ENCODE data around the gene BCOR. TPM values are rescaled to one million over a fixed set of nuclear protein-coding genes. Genes with fewer than 3 reads are reported as not detected.

Gene BCOR
- total and polyA plus RNA-seq, 2 of the 13 experiments (the other 11 are each of a cell fraction or from before 2014, with no cell fraction given): 14.3 to 15.2 TPM

- TF ChIP-seq ZNF343 (CRISPR knock-in tag; IDR thresholded peaks at IDR 0.05): no peak
- no peak for TF ChIP-seq ZNF18 (CRISPR knock-in tag; IDR thresholded peaks at IDR 0.05; ENCODE audit: insufficient replicate concordance)
- TF ChIP-seq HMG20B (CRISPR knock-in tag; conservative IDR thresholded peaks at IDR 0.05): no peak; the same call in 1 of the 2 replicates
- TF ChIP-seq KIAA2018 (CRISPR knock-in tag; IDR thresholded peaks at IDR 0.05; ENCODE audit: borderline replicate concordance): no peak
- no peak for TF ChIP-seq SATB2 (CRISPR knock-in tag; IDR thresholded peaks at IDR 0.05)
- no peak for TF ChIP-seq NFE2 (CRISPR knock-in tag; IDR thresholded peaks at IDR 0.05)
- TF ChIP-seq SKIL (CRISPR knock-in tag; IDR thresholded peaks at IDR 0.05; ENCODE audit: borderline replicate concordance): 0 out of 2 replicates have a peak, but pooled peaks have one; percentile 38
- no peak for TF ChIP-seq ZNF557 (CRISPR knock-in tag; IDR thresholded peaks at IDR 0.05)
- TF ChIP-seq RAD51 (IDR thresholded peaks at IDR 0.05; ENCODE audit: borderline replicate concordance): no peak
- TF ChIP-seq PPARG (CRISPR knock-in tag; conservative IDR thresholded peaks at IDR 0.05): peak; percentile 72; the same call in 1 of the 2 replicates
- no peak for TF ChIP-seq GPN1 (CRISPR knock-in tag; IDR thresholded peaks at IDR 0.05; ENCODE audit: borderline replicate concordance)
- no peak for TF ChIP-seq MTF2 (CRISPR knock-in tag; IDR thresholded peaks at IDR 0.05; ENCODE audit: borderline replicate concordance)
- no peak for TF ChIP-seq ZFP62 (CRISPR knock-in tag; IDR thresholded peaks at IDR 0.05)
- TF ChIP-seq ZNF776 (CRISPR knock-in tag; IDR thresholded peaks at IDR 0.05): no peak
- TF ChIP-seq ZSCAN30 (CRISPR knock-in tag; IDR thresholded peaks at IDR 0.05): no peak
- no peak for TF ChIP-seq NR0B2 (CRISPR knock-in tag; IDR thresholded peaks at IDR 0.05)
- TF ChIP-seq ZSCAN20 (CRISPR knock-in tag; IDR thresholded peaks at IDR 0.05; ENCODE audit: borderline replicate concordance): no peak
Measured at GRCh38 chrX:40003428-40004245, 94.1 kb downstream of the BCOR start (continued).
